Type B pancreatic cell (in vitro differentiated cells): Measurements from ENCODE around the gene MAU2. TPM values are rescaled to one million over a fixed set of nuclear protein-coding genes. Genes with fewer than 3 reads are reported as not detected.

ENCODE experiments used
- DNase-seq: peaks from one replicate; pipeline ENCODE4 v3.0.0; 2021; ENCODE audit warnings: mixed read lengths; ENCODE audit not compliant: unreplicated experiment; ENCODE audit errors: extremely low spot score
- H3K27ac Mint-ChIP-seq: 2 replicates; pipeline ENCODE4 v1.8.0; 2021; ENCODE audit warnings: mild to moderate bottlenecking, mixed read lengths
- H3K27me3 Mint-ChIP-seq: 2 replicates; pipeline ENCODE4 v1.8.0; 2021; ENCODE audit warnings: mixed read lengths
- H3K36me3 Mint-ChIP-seq: 2 replicates; pipeline ENCODE4 v1.8.0; 2021; ENCODE audit warnings: mixed read lengths
- H3K4me1 Mint-ChIP-seq: one replicate; pipeline ENCODE4 v1.8.0; 2021; ENCODE audit warnings: mixed read lengths; ENCODE audit not compliant: unreplicated experiment
- H3K4me3 Mint-ChIP-seq: 2 replicates; pipeline ENCODE4 v1.8.0; 2021; ENCODE audit warnings: mild to moderate bottlenecking, mixed read lengths
- H3K9me3 Mint-ChIP-seq: 2 replicates; pipeline ENCODE4 v1.8.0; 2021; ENCODE audit warnings: mixed read lengths
- CTCF ChIP-seq: fragments of 200-600 bp; sonication (generic); conservative IDR thresholded peaks from 2 replicates; pipeline ENCODE4 v1.5.0; 2021; ENCODE audit warnings: antibody characterized with exemption, mild to moderate bottlenecking
- total RNA-seq: library from RNA; stranded (reverse); gene quantifications from 2 replicates; pipeline ENCODE4 v1.2.1, GENCODE V29; 2021; ENCODE audit warnings: low replicate concordance

The MAU2 gene
- total RNA-seq, 1 donor from 2014 or later, result 83.3 TPM

- H3K9me3 Mint-ChIP-seq, result no peaks in the 10 kb centered on the region
- H3K4me1 Mint-ChIP-seq, result peaks cover 13% of the 10 kb centered on the region
- no peak for DNase-seq
- no peaks in the 10 kb centered on the region for H3K27me3 Mint-ChIP-seq
- peaks cover 16% of the 10 kb centered on the region for H3K36me3 Mint-ChIP-seq
- no peak for TF ChIP-seq CTCF
- H3K4me3 Mint-ChIP-seq, result peak overlapping the region; percentile 100
- H3K27ac Mint-ChIP-seq, result peak overlapping the region; percentile 100
Observed at GRCh38 chr19:19321141-19321577, 530 bp downstream of the MAU2 start.

GRCh38 chr19:19324059-19324770 is 3.6 kb downstream of the MAU2 start:
- Mint-ChIP-seq H3K4me3 (peak overlapping the region; percentile 67), H3K36me3 (peaks cover 22% of the 10 kb centered on the region), H3K4me1 (peaks cover 13% of the 10 kb centered on the region), H3K27ac (peak overlapping the region; percentile 27), H3K27me3 (no peaks in the 10 kb centered on the region), H3K9me3 (no peaks in the 10 kb centered on the region)
- no peak for TF ChIP-seq CTCF
- no peak for DNase-seq

- TF ChIP-seq CTCF, result no peak
- Mint-ChIP-seq H3K9me3 (no peaks in the 10 kb centered on the region), H3K4me3 (no peak overlapping the region), H3K27ac (no peak overlapping the region), H3K4me1 (peaks cover 9% of the 10 kb centered on the region), H3K36me3 (peaks cover 24% of the 10 kb centered on the region), H3K27me3 (no peaks in the 10 kb centered on the region)
- DNase-seq, result no peak
Observed at GRCh38 chr19:19327672-19328071, 7.0 kb downstream of the MAU2 start.

- no peak for DNase-seq
- Mint-ChIP-seq H3K27me3 (no peaks in the 10 kb centered on the region), H3K9me3 (no peaks in the 10 kb centered on the region), H3K27ac (no peak overlapping the region), H3K4me1 (peaks cover 3% of the 10 kb centered on the region), H3K36me3 (peaks cover 19% of the 10 kb centered on the region), H3K4me3 (no peak overlapping the region)
- no peak for TF ChIP-seq CTCF
Observed at GRCh38 chr19:19329126-19329525, 8.5 kb downstream of the MAU2 start.

GRCh38 chr19:19334063-19334988 is 13.7 kb downstream of the MAU2 start:
- TF ChIP-seq CTCF, result no peak
- no peaks in the 10 kb centered on the region for H3K4me1 Mint-ChIP-seq
- no peak for DNase-seq
- H3K27ac Mint-ChIP-seq, result no peak overlapping the region
- peaks cover 7% of the 10 kb centered on the region for H3K36me3 Mint-ChIP-seq
- no peaks in the 10 kb centered on the region for H3K27me3 Mint-ChIP-seq
- H3K9me3 Mint-ChIP-seq, result no peaks in the 10 kb centered on the region
- H3K4me3 Mint-ChIP-seq, result no peak overlapping the region
